Brain pericyte (primary cell): ENCODE results near the gene RNF214.
A peak's percentile ranks its signal among the peaks of the same experiment; 100 is the strongest.
"Not testable (repeated sequence)": the region's sequence is repeated elsewhere in the genome, so short reads cannot be mapped to it uniquely, and the experiment has no call there.

Experiments
- DNase-seq: peaks from one replicate; pipeline ENCODE4 v3.0.0-alpha.2; 2012; ENCODE audit warnings: low read depth, low spot score

Gene RNF214

DNA sequence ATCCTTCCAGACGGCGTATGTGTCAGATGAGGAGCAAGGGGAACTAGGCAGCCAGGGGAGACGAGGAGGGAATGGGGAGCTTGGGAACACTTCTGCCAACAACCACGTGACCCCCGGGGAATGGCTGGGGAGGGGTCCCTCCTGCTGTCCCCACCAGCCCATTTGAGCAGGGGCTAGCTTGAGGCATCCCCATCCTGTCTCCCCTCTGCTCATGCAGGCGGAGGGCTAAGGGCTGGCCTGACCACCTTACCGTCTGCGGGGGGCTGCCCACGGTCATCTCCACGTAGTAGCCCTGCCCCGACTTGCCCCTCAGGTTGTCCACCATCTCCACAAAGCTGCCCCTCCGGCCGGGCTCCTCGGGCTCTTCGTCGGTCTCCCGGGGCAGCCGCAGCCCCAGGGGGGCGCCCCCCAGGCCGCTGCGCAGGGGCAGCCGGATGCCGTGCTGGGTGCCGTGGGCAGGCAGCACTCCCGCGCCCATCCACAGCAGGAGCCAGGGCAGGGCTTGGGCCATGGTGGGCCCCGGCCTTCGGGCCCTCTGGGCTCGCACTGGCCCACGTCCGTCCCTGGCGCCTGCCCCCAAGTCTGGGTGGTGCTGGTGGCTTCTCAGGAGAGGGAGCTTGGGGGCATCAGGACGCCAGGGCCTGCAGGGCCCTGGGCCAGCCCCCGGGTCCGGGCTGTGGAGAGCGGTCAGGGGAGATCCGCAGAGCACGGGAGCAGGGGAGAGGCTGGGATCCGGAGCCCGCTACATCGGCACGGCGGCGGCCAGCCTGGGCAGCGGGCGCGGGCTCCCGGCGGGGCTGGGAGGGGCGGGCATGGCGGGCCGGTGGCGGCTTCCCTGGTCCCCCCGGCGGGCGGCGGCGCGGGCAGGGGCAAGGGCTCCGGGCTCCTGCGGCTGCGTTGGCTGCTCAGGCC, 83.1 kb downstream of the RNF214 start:
- no peak for DNase-seq

DNA sequence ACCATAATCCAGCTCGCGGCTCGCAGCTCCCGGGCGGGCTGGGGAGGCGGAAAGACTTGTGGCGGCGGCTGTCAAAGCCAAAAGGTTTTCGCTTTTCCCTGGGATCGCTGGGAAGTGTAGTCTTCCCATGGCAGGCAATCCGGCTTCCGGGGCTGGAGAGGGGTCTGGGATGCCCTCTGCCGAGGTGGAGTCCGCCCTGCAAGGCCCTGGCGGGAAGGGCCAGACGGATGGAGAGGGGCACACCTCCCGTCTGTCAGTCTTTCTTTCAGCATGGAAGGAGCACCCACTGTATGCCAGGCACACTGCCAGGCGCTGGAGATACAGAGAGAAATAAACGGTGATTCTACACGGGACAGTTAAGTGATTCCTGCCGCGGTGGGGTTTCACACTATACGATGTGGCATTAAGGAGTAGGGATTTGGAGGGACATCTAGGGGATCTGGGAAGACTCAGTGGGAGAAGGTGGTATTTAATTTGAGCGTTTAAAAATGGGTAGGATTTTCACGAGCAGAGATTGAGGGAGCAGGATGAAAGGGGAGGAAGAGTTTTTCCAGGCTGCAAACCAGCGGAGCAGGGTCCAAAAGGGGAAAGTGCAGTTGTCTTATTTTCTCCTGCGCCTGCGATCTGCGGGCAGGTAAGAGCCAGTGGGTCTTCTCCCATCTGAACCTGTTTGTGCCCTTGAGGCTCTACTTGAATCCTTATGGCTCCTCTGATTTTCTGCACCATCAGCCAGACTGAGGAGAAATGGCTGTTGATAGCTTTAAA, 83.9 kb downstream of the RNF214 start, which contains the start of gene BACE1:
Gene BACE1 (minus strand): TSS at position 60 of the 765 bp plus-strand sequence. CDS start 461 bp downstream, outside the sequence.
- DNase-seq, result peak; percentile 61

DNA sequence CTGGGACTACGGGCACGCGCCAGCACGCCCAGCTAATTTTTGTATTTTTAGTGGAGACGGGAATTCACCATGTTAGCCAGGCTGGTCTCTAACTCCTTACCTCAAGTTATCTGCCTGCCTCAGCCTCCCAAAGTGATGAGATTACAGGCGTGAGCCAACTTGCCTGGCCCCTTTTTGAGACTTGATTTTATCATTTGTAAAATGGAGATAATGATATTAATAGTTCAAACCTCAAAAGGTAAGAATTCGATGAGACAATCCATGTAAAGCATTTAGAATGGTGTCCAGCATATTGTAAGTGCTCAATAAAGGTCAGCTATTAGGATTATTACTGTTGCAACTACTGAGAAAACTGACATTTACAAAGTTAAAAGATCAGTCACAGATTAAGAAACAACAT, 86.3 kb downstream of the RNF214 start:
- no peak for DNase-seq

DNA sequence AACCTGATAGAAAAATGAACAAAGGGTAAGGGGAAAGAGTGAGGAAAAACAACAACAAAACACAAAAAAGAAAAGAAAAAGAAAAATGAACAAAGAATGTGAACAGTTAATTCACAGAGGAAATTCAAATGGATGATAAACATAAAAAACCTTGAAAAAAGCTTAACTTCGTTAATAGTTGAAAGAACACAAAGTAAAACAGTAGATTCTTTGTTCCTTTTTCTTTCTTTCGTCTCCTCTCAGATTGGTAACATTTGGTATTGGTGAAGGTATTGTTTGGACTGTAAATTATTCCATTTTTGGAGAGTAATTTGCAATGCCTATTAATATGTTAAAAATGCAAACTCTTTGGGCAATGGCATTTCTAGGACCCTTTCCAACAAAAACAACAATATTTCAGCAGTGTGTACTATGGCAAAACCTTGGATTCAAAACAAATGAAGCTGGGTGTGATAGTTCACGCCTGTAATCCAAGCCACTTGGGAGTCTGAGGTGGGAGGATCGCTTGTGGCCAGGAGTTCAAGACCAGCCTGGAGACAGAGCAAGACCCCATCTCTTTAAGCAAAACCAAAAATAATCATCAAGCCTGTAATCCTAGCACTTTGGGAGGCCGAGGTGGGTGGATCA, 86.9 kb downstream of the RNF214 start:
- no peak for DNase-seq

DNA sequence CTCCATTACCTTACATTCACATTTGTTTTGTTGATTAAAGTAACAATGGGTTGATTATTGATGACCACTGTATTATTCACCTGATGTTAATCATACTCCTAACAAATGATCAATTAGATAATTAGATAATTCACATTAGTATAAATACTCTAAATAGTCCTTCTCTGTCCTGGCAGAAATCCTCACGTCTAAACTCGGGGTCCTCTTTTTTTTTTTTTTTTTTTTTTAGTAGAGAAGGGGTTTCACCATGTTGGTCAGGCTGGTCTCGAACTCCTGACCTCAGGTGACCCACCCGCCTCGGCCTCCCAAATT, 94.7 kb downstream of the RNF214 start:
- DNase-seq, result not testable (repeated sequence)

DNA sequence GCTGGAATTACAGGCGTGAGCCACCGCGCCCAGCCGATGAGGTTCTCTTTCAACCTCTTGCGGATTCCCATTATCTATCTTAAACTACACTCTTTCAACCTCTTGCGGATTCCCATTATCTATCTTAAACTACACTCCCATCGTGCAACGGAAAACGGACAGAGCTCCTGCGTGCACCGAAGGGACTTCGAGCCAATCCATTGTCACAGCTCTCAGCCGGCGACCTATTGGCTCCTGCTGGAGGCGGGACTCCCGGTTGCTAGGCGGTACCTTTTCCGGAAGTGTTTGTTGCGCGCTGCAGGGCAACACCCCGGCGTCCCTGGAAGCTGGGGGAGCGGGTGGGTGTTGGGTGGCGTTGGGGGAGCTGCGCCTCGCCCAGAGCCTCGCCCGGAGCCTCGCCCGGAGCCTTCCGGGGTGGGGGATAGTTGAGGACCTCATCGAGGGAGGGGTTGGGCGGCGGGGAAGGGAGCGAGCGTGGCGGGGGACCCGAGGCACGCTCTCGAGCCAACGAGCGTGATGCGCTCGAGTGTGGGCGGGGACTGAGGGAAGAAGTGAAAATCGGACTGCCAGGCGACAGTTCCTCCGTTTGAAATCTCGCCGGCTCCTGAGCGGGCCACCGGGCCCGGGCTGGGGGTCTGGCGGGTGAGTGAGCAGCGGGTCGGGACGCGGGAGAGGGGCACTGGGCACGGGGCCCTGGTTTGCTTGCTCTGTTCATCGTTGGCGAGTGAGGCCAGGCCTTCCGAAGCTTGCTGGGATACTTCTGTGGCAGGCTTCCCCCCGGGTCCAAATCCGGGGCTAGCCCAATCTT, 95.3 kb downstream of the RNF214 start, which contains the start of gene CEP164:
Gene CEP164 (plus strand): TSS at position 288 of the 808 bp plus-strand sequence. CDS start 10,733 bp downstream, outside the sequence.
- peak; percentile 81 for DNase-seq

- no peak for DNase-seq
Observed at GRCh38 chr11:117328375-117329010, 96.0 kb downstream of the RNF214 start.

DNA sequence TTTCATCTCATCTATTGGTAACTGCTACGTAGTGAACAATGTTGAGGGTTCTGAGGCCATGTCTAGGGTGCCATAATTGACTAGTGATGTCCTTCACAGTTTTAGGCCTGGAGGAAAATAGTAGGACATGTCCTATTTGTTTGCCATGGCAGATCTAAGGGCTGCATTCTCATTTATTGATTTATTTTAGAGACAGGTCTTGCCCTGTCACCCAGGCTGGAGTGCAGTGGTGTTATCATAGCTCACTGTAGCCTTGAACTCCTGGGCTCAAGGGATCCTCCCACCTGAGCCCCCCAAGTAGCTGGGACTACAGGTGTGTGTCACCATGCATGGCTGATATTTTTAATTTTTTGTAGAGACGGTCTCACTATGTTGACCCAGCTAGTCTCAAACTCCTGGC, 100.4 kb downstream of the RNF214 start:
- no peak for DNase-seq

DNA sequence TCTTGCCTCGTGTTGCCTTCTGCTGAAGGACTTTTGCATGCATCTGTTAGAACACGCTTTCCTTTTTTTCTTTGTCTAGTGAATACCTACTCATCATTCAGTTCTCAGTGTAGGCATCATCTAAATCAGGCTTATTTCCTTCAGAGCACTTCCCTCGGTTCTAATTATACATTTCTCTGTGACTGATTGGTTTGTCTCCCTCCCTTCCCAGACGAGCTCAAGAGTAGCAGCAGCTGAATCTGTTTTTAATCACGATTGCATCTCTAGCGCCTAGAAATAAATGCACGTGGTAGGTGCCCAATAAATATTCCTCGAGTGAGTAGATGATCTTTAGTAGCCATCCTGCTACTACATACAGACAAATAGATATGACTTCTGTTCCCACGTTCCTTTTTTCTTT, 101.4 kb downstream of the RNF214 start:
- DNase-seq, result no peak

- no peak for DNase-seq
Observed at GRCh38 chr11:117334896-117335295, 102.4 kb downstream of the RNF214 start.

GRCh38 chr11:117335399-117335798, 102.9 kb downstream of the RNF214 start:
- no peak for DNase-seq
